Left cardiac atrium (tissue), 4 donors: Measurements from ENCODE around the gene MAGI3. TPM values are rescaled to one million over a fixed set of nuclear protein-coding genes. Genes with fewer than 3 reads are reported as not detected.
A peak's percentile ranks its signal among the peaks of the same experiment; 100 is the strongest.

Source experiments
- ATAC-seq, 2 donors: fragments of 200-7000 bp; cut with Tn5 transposase; one replicate each; pipeline ENCODE4 v1.9.1; 2020; ENCODE audit warnings: mild to moderate bottlenecking in 2 of 2, moderate library complexity in 2 of 2
- DNase-seq: peaks from one replicate; pipeline ENCODE4 v3.0.0-alpha.2; 2020
- intact Hi-C, 2 donors: fragments of 100-400 bp; cut with DNase I; formaldehyde crosslinking; loops; one replicate each; pipeline versions ENCODE4 v1.14.1 to v1.15.1; 2022 to 2023
- total RNA-seq, 2 donors: library from RNA; stranded (reverse); fragmentation: NEBNext Ultra II Directional; extraction: Animal tissue kit (Norgen Biotek cat#: 25700); gene quantifications; one replicate each; pipeline ENCODE4 v1.2.1, GENCODE V29; 2021
- donor health status: DM: no; HTN: yes; CAD: no.
- donor health status: DM: no; HTN: yes; CAD: no; lungs with severe emphysema.
- donor health status: DM: yes; HTN: yes; CAD: no.
- donor health status: Dilated cardiomyopathy.

Gene MAGI3
- total RNA-seq, 2 donors from 2014 or later = 7.2 to 7.9 TPM

DNA sequence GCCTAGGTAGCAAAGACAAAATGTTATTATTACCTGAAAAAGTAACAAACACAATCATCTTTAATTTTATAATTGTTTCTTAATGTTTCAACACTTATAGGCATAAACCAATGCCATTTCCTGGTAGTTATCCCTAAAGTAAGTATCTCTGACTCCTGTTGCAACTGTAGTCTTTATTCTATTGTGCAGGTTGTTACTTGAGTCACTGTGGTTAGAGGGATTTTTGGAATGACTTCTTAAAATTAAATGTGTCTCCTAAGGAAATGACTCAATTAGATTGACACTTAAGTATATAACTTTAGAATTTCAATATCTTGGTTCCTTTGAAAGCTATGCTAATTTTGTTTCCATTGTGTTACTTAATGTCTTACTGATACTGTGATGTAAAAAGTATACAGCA is 225.1 kb downstream of the MAGI3 start:
- DNase-seq (no peak), ATAC-seq (no peak)
- intact Hi-C loops = no loop called here

DNA sequence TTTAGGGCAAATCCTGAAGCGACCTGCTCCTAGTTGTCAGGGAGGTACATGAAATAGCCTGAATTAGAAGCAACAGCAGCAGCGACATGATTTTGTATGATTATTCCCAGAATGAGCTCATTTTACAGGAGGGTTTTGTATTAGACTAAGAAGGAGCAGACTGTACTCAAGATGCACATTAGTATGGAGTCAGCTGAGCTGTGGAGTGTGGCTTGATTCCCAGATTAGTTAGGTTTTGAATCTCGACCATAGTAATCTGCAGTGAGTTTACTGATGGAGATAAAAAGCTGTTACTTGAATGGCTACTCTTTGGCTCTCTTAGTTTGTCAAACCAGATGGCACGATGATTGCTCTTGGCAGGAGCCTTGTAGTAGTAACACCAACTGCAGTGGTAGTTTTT is 225.8 kb downstream of the MAGI3 start:
- DNase-seq = no peak
- intact Hi-C loops = no loop called here
- no peak for ATAC-seq

GRCh38 chr1:113617438-113618141 is 227.3 kb downstream of the MAGI3 start:
- no peak for ATAC-seq
- DNase-seq = no peak
- intact Hi-C loops = no loop called here

- DNase-seq (no peak), ATAC-seq (no peak)
- intact Hi-C loops = no loop called here
These were observed 238.7 kb downstream of the MAGI3 start for GRCh38 chr1:113628997-113629396.

- no peak for ATAC-seq
- intact Hi-C loops = no loop called here
- DNase-seq = no peak
These were observed 240.3 kb downstream of the MAGI3 start for GRCh38 chr1:113630340-113631327.

DNA sequence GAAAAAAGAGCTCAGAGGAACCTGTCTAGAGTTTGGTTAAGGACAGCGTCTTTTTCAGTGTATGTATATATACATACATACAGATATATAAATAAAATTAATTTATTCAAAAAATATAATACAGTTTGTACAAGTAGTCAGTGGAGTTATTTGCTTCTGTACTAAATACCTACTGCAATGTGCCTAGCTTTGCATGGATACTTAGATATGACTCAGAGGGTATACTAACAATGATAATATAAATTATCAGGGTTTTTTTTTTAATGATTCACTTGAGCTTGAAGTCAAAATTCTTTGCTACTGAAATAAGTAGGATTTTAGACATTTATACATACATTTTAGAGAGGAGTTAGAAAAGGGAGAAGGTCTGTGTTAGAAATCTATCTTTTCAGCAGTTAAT is 251.1 kb downstream of the MAGI3 start:
- ATAC-seq = no peak
- intact Hi-C loops = no loop called here
- no peak for DNase-seq

- DNase-seq = no peak
- intact Hi-C loops = no loop called here
- peak in 1 of 2 donors; percentile 19 for ATAC-seq
These were observed 256.8 kb downstream of the MAGI3 start for GRCh38 chr1:113647164-113647563.

- intact Hi-C loops = no loop called here
- DNase-seq = no peak
- no peak for ATAC-seq
These were observed 258.2 kb downstream of the MAGI3 start for GRCh38 chr1:113648478-113648877.

- ATAC-seq (no peak), DNase-seq (no peak)
- intact Hi-C loops = no loop called here
These were observed 262.5 kb downstream of the MAGI3 start for GRCh38 chr1:113652771-113653170.

DNA sequence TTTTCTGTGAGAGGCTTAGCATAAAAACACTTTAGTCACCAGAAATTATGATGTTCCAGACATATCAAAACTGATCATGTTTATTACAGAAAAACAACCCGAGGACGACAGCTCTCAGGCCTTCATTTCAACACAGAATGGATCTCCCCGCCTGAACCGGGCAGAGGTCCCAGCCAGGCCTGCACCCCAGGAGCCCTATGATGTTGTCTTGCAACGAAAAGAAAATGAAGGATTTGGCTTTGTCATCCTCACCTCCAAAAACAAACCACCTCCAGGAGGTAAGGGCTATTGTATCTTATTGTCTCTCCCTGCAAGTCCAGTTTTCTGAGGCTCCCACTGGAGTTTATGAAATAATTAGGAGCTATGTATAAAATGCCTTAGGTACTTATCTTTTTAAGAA is 263.4 kb downstream of the MAGI3 start:
- no peak for DNase-seq
- ATAC-seq = no peak
- intact Hi-C loops = no loop called here

DNA sequence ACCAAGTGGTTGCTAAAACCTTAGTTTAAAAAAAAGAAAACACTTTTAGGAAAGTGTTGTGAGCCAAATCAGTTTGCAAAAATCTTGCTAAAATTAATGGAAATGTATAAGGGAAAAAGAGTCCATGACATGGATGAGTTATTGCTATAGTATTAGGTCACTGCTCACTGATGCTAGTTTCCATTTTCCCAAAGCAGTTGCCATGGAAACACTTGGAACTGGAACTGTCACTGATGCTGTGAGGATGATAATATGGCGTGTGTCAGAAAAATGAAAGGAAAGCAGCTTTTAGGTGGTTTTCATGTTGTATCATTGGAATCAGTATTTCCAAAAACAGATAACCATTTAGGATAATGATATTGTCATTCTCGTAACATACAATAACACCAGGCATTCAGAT is 264.6 kb downstream of the MAGI3 start:
- DNase-seq = no peak
- no peak for ATAC-seq
- intact Hi-C loops = no loop called here

DNA sequence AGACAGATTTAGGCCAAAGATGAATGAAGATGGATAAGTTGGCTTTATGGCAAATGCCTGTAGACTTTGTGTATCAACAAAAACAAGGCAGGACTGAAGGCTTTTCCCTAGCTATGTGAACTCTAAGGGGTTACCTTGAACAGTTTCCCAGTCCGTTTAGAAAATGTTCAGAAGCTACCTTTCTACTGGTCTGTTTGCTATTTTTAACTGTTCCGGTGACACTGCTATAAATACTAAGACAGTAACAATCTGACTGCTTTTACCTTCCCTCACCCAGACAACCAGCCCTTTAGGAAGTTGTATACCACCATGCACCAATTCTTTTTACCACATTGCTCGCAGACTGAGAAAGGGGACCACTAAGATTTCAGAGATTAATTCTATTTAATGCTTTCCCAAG is 266.8 kb downstream of the MAGI3 start:
- DNase-seq (no peak), ATAC-seq (no peak)
- intact Hi-C loops = no loop called here

GRCh38 chr1:113657556-113658063 is 267.3 kb downstream of the MAGI3 start:
- DNase-seq (no peak), ATAC-seq (no peak)
- intact Hi-C loops = no loop called here

GRCh38 chr1:113659035-113659434 is 268.7 kb downstream of the MAGI3 start:
- intact Hi-C loops = no loop called here
- DNase-seq = no peak
- no peak for ATAC-seq

DNA sequence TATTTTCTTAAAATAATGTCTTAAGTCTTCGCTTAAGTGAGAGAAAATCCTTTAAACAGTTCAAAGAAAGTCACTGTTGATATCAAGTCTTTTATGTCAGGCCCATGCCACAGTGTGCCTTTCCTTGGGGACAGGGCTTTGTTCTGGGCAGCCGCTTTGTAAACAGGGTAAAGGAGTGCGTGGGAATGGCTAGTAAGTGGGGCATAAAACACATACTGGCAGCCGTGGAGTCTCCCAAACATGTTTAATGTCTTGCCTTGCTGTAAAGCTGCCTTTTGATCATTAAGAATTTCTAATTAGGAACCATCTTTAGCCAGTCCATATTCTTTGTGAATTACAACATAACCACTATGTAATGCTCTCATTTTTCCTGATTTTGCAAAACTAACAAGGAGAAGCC is 269.2 kb downstream of the MAGI3 start:
- DNase-seq (no peak), ATAC-seq (no peak)
- intact Hi-C loops = no loop called here

DNA sequence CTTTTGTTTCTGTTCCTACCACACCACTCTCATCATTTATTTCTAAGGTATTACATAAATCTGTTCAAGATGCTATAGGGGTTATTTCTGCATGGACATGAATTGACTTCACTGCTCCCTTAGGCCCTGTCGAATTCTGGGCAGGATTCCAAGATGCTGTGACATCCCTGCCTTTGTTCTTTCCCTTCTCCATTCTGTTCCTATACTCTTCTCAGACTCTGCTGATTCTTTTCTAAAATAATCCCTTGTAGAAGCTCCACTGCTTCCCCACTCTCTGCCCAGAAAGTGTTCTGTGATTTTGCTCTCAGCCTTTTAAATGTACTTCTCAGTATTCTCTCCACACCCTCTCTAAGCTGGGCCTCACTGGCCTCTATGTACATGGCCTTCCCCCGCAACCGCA is 269.8 kb downstream of the MAGI3 start:
- DNase-seq (no peak), ATAC-seq (no peak)
- intact Hi-C loops = loop anchor here in 1 of 2 donors (5.0 kb wide), 1 partner anchor 47 kb away; no protein-coding TSS in a partner anchor

- DNase-seq (no peak), ATAC-seq (no peak)
- intact Hi-C loops = loop anchor here in 1 of 2 donors (5.0 kb wide), 1 partner anchor 45 kb away; no protein-coding TSS in a partner anchor
These were observed 271.8 kb downstream of the MAGI3 start for GRCh38 chr1:113662101-113662500.

DNA sequence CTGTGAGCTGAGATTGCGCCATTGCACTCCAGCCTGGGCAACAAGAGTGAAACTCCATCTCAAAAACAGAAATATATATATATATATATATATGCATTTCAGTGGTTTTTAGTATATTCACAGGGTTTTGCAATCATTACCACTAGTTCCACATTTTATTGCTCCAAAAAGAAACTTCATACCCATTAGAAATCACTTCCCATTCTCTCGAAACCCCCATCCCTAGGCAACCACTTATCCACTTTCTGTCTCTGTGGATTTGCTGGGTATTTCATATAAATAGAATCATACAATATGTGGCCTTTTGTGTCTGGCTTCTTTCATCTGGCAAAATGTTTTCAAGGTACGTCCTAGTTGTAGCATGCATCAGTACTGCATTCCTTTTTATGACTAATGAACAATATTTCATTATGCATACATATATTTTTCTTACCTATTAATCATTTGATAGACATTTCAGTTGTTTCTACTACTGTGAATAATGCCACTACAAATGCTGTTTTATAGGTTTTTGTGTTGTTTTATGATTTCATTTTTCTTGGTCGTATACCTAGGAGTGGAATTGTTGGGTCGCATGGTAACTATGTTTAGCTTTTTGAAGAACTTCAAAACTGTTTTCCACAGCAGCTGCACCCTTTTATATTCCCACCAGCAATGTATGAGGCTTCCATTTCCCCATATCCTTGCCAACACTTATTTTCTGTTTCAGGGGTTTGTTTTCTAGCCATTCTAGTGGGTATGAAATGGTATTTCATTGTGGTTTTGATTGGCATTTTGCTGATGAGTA is 273.0 kb downstream of the MAGI3 start:
- intact Hi-C loops = loop anchor here in 1 of 2 donors (5.0 kb wide), 1 partner anchor 44 kb away; no protein-coding TSS in a partner anchor
- ATAC-seq (no peak), DNase-seq (no peak)

GRCh38 chr1:113665071-113665470 is 274.8 kb downstream of the MAGI3 start:
- DNase-seq (no peak), ATAC-seq (no peak)
- intact Hi-C loops = no loop called here
